ENCODE data around the gene MAPK7.
"Not testable (repeated sequence)": the region's sequence is repeated elsewhere in the genome, so short reads cannot be mapped to it uniquely, and the experiment has no call there.

The MAPK7 gene

GRCh38 chr17:19343671-19344151 is 34.6 kb upstream of the MAPK7 start:
- DNase-seq = no peak

GRCh38 chr17:19344311-19345066 is 33.8 kb upstream of the MAPK7 start:
- no peak for DNase-seq

- no peak for DNase-seq
These were observed 33.2 kb upstream of the MAPK7 start for GRCh38 chr17:19345067-19345460.

GRCh38 chr17:19345486-19346350 is 32.6 kb upstream of the MAPK7 start:
- no peak for DNase-seq

DNA sequence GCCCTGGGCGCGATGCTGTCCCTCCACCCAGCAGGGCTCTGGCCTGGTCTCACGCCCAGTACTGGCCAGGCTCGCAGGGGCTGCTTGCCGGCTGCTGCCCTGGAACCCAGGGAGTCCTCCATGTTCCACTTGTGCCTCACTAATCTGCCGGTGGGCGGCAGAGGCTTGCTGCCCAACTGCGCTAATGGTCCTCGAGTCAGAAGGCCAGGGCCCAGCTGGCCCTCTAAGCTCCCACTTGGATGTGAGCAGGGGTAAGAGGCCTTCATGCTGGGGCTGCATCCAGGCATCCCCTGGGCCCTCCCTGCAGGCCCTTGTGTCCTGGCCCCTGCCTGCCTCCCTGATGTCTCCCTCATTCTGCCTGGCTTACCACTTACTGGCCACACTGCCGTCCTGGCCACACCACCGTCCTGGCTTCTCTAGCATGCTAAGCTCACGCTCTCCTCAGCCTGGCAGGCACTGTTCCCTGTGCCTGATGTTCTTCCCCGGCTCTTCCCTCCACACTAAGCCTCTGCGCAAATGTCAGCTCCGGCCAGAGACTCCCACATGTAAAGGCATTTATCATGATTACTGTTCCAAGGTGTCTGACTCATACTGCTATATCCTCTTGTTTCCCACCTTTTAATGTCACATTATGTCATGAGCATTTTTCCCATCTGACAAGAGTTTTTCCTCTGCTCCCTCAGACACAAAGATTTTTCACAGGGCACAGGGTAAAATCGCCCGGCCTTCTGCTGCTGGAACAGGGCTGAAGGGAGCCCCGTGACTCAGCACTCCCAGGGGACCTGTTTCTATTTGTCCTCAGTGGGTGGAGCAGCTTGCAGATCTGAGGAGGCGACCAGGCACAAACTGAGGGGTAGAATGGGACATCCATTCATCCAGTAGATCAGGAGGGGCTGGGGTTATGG is 31.7 kb upstream of the MAPK7 start:
- DNase-seq = peak; percentile 32

- DNase-seq = no peak
These were observed 30.8 kb upstream of the MAPK7 start for GRCh38 chr17:19347323-19348080.

DNA sequence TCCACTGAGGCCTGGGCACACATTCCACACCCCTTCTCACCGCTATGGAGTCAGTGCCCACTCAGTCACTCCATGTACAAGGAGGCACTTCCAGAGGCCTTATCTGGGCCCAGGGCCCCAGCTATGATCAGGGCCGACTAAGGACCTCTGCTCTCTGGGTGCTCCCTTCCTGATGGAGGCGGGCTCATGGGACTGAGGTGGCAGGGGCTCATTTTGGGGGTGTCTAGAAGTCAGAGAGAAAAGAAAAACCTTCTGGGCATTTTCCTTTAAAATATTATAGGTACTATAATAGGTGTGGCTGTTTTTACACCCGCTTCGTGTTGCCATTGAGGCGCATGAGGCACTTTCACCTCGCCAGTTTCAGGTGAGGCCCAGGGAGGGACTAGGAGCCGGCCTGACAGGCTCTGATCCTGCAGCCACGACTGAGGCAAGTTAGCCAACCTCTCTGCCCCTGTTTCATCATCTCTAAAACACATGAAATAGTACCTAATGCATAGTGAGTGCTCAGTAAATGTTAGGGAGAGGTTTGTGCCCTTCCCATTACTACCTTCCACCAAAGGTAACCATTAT is 30.1 kb upstream of the MAPK7 start:
- DNase-seq = no peak

DNA sequence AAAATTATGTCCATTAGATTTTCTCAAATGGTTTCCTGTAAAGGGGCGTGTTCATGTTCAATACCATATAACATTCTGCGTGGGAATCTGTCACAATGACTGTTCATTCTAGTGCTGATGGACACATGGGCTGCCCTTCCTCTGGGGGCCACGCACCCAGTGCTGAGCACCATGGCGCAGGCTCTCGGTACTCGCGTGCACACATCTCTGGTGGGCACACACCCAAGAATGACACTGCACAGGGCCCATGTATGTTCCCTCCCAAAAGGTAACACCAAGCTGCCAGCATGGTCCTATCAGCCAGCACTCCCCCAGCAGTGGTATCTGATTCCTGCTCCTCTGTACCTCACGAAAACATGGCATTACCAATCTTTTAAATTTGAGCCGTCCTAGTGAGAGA is 29.5 kb upstream of the MAPK7 start:
- no peak for DNase-seq

GRCh38 chr17:19353401-19353800 is 24.9 kb upstream of the MAPK7 start:
- DNase-seq = not testable (repeated sequence)

DNA sequence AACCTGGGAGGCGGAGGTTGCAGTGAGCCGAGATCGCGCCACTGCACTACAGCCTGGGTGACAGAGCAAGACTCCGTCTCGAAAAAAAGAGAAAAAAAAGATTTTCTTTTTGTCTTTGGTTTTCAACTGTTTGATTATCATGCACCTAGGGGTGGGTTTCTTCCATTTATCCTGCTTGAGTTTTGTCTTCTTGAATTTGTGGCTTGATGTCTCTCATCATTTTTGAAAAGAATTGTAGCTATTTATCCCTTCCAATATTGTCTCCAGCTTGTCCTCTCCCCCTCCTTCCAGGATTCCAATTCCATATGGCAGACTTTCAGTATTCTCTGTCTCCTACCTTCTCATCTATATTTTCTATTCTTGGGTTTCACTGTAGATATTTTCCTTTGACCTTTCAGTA is 23.6 kb upstream of the MAPK7 start:
- no peak for DNase-seq

DNA sequence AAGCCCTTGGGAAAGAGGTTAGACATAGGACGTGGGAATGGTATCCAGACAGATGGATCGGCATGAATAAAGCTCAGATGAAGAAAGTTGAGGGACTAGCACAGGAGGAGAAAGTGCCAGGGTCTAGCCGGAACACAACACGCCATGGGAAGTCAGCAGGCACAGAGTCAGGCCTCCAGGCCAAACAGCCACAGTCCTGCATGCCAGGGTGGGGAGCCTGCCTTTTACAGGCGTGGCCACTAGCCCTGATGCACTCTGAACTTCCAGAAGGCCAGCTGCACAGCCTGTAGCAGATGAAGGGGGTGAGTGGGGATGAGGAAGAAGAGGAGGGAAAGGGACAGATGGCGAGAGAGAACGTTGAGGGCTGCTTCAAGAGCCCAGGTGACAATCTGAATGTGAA is 20.9 kb upstream of the MAPK7 start:
- DNase-seq = no peak

DNA sequence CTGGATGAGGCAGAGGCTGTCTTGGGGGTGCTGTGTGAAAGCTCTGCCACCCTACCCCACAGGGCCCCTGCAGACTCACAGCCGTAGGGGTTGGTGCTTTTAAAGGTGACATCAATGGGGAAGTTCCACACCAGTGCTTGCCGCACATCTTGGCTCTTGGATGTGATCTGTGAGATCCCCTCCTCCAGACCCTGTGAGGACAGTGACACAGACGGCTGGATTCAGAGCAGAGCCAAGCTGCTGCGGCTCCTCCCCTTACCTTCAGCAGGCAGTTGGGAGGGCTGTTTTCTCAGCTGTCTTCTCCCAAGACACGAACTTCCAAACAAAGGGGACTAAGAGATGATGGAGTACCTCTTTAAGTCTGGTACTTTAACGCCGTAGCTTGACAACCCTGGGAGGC is 20.5 kb upstream of the MAPK7 start:
- no peak for DNase-seq

- DNase-seq = no peak
These were observed 19.1 kb upstream of the MAPK7 start for GRCh38 chr17:19359151-19359550.

GRCh38 chr17:19359856-19360255 is 18.4 kb upstream of the MAPK7 start:
- DNase-seq = no peak

DNA sequence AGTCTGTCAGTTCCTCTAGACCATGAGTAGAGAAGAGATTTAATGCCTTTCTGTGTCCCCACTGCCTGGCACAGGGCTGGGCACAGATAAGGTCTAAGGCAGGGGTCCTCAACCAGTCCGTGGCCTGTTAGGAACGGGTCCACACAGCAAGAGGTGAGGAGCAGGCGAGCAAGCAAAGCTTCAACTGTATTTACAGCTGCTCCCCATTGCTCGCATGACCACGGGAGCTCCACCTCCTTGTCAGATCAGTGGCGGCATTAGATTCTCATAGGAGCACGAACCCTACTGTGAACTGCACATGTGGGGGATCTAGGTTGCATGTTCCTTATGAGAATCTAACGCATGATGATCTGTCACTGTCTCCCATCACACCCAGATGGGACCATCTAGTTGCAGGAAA is 17.5 kb upstream of the MAPK7 start:
- no peak for DNase-seq

DNA sequence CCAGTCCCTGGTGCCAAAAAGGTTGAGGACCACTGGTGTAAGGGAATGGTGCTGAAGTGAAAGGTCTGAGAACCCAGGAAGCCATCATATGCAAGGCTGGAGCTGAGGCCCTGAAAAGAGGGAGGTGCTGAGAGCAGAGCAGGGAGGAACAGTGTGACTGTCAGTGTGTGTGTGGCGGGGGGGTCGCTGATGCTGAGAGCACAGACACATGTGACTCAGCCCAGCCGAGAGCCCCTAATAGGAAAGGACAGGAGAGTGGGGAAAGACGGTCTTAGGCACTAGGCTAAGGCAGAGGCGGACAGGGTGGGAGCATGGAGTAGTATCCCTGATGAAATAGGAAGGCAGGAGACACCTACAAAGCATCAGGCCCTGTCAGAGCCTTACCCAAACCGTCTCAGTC is 17.0 kb upstream of the MAPK7 start:
- DNase-seq = no peak

DNA sequence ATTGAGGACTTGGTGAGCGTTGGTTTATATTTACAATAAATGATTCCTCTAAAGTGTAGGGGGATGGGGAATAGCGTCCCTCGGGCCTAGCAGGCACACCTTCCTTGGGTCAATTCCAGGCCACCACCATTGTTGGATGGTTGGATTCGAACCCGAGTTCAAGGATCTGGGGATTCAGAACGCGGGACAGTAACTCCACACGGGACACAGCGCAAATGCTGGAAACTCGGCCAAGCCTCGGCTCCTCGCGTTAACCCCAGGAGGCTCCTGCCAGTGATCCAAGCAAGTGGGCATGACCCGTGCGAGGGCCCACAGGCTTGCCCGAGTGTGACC is 16.4 kb upstream of the MAPK7 start:
- no peak for DNase-seq

- peak; percentile 88 for DNase-seq
These were observed 15.8 kb upstream of the MAPK7 start, which contains the start of gene B9D1 for GRCh38 chr17:19362277-19363113. Gene B9D1, minus strand, starts transcription at chr17:19362723. Its CDS starts 154 bp downstream, at chr17:19362569.

DNA sequence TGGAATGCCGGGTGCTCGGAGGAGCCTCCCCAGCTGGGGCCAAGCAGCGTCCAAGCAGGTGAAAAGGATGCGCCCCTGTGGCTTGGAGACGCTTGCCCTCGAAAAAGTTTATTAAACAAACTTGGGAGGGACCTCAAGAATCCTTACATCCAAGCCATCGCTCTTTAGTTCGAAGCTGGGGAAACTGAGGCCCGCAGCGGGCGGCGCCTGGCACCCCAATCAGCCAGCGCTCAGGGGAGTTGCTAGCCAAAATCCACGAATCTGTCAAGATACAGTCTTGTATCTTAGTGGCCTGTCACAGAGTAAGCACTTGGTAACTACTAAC is 15.2 kb upstream of the MAPK7 start:
- no peak for DNase-seq

GRCh38 chr17:19363460-19364035 is 14.8 kb upstream of the MAPK7 start:
- no peak for DNase-seq
